Panc1 (cell line): ENCODE data around the gene COG7. TPM values are rescaled to one million over a fixed set of nuclear protein-coding genes. Genes with fewer than 3 reads are reported as not detected.
"Not testable (repeated sequence)": the region's sequence is repeated elsewhere in the genome, so short reads cannot be mapped to it uniquely, and the experiment has no call there.

Source experiments
- ATAC-seq: fragments of 200-7000 bp; cut with Tn5 transposase; 2 replicates; pipeline ENCODE4 v1.9.1; 2020; ENCODE audit warnings: mild to moderate bottlenecking, moderate library complexity
- BruUV-seq: library from RNA; stranded (reverse); fragments of 400-500 nt; replicated peaks from 2 replicates; lab custom pipeline; 2021; lab: Mats Ljungman, UMichigan
- CTCF ChIA-PET: fragments of 300-600 bp; sonication (Branson Sonifier 250); formaldehyde crosslinking; loops from one replicate; lab custom pipeline; 2022; ENCODE audit warnings: antibody characterized with exemption; lab: Charles Lee
- POLR2A ChIA-PET: fragments of 300-600 bp; sonication (Branson Sonifier 250); formaldehyde crosslinking; loops from one replicate; lab custom pipeline; 2022; ENCODE audit warnings: antibody characterized with exemption; lab: Charles Lee
- DNase-seq: peaks from one replicate; pipeline ENCODE4 v3.0.0-alpha.2; 2010; ENCODE audit warnings: low read depth, low spot score
- H3K27ac ChIP-seq: 2 replicates; pipeline ENCODE4 v1.5.1; 2011; ENCODE audit warnings: mild to moderate bottlenecking, low read length, inconsistent platforms
- H3K27me3 ChIP-seq: fragments of 200-500 bp; sonication (Bioruptor generic); 2 replicates; pipeline ENCODE4 v1.6.0; 2014; ENCODE audit warnings: low read length, inconsistent platforms; ENCODE audit not compliant: control insufficient read depth, insufficient read depth
- H3K36me3 ChIP-seq: fragments of 200-500 bp; sonication (Bioruptor generic); 2 replicates; pipeline ENCODE4 v1.5.1; 2014; ENCODE audit warnings: inconsistent platforms, mild to moderate bottlenecking, low read length, moderate library complexity; ENCODE audit not compliant: control insufficient read depth, insufficient read depth
- H3K4me1 ChIP-seq: 2 replicates; pipeline ENCODE4 v1.5.1; 2011; ENCODE audit warnings: inconsistent platforms, mild to moderate bottlenecking, low read length, moderate library complexity; ENCODE audit not compliant: control insufficient read depth, insufficient read depth
- H3K4me3 ChIP-seq, 2 experiments: 2 replicates each; pipeline ENCODE4 v1.5.1; 2011 to 2012; ENCODE audit warnings: low read depth in 2 of 2, low read length in 2 of 2, mild to moderate bottlenecking in 2 of 2, inconsistent platforms in 1 of 2, moderate library complexity in 1 of 2
- H3K9me3 ChIP-seq: fragments of 200-500 bp; sonication (Bioruptor generic); 2 replicates; pipeline ENCODE4 v1.5.1; 2014; ENCODE audit warnings: low read depth, mild to moderate bottlenecking, inconsistent platforms, low read length, moderate library complexity; ENCODE audit not compliant: control insufficient read depth, insufficient read depth
- POLR2AphosphoS5 ChIP-seq: IDR thresholded peaks from 2 replicates; pipeline ENCODE4 v1.6.1; 2012; ENCODE audit warnings: mild to moderate bottlenecking, low read depth, low read length, moderate library complexity
- SIN3A ChIP-seq: IDR thresholded peaks from 2 replicates; pipeline ENCODE4 v1.6.1; 2012; ENCODE audit warnings: low read depth, mild to moderate bottlenecking, low read length, moderate library complexity, borderline replicate concordance; ENCODE audit not compliant: insufficient read depth
- TCF7L2 ChIP-seq: IDR thresholded peaks from 2 replicates; pipeline ENCODE4 v1.6.1; 2011; ENCODE audit warnings: mild to moderate bottlenecking, low read depth, low read length, inconsistent platforms
- in situ Hi-C: cut with HindIII; loops from 2 replicates; pipeline ENCODE4 v1.10.0; 2016; ENCODE audit warnings: low sequenced_read_pairs, low pct_unique_long_range_greater_than_20kb
- intact Hi-C: fragments of 100-400 bp; cut with micrococcal nuclease; formaldehyde crosslinking; loops from one replicate; pipeline ENCODE4 v1.10.0; 2022; ENCODE audit not compliant: unreplicated experiment
- total RNA-seq: library from RNA; stranded (reverse); gene quantifications from one replicate; pipeline ENCODE4 v1.2.1, GENCODE V29; 2021; ENCODE audit not compliant: unreplicated experiment
- TF ChIP-seq, protein P1 (sequence below): fragments of 450-650 bp; IDR thresholded peaks from 2 replicates; pipeline ENCODE4 v1.5.1; 2017; ENCODE audit warnings: mild to moderate bottlenecking
- TF ChIP-seq, protein P2 (sequence below), 2 experiments: IDR thresholded peaks; 2 replicates each; pipeline ENCODE4 v1.6.1; 2011 to 2012; ENCODE audit warnings: low read depth in 2 of 2, control low read depth in 1 of 2, low read length in 1 of 2, mild to moderate bottlenecking in 1 of 2, moderate library complexity in 1 of 2; ENCODE audit not compliant: insufficient read depth in 1 of 2

The COG7 gene
- total RNA-seq, 1 experiment from 2014 or later: 25.3 TPM

DNA sequence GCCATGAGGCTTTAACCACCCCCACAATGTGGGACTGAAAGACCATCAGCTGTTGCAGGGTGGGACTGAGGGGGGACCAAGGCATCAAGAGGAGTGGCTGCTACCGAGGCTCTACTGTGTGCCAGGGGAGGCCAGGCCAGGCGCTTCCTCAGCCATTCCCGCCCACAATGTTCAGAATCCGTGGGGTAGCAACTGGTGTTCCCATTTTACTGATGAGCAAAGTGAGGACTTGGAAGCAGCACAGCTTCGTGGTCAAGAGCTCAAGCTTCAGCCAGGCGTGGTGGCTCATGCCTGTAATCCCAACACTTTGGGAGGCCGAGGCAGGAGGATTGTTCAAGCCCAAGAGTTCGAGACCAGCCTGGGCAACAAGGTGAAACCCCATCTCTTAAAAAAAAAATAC lies 85.0 kb downstream of the COG7 start:
- Histone ChIP-seq H3K4me1 (peaks cover 12% of the 10 kb centered on the region), H3K27ac (no peak overlapping the region), H3K4me3 (no peak overlapping the region), H3K9me3 (no peaks in the 10 kb centered on the region), H3K36me3 (no peaks in the 10 kb centered on the region), H3K27me3 (no peaks in the 10 kb centered on the region)
- DNase-seq: no peak
- BruUV-seq: no TSS peak
- TF ChIP-seq TCF7L2 (no peak), POLR2AphosphoS5 (no peak), SIN3A (no peak)
- TF ChIP-seq, protein P1, sequence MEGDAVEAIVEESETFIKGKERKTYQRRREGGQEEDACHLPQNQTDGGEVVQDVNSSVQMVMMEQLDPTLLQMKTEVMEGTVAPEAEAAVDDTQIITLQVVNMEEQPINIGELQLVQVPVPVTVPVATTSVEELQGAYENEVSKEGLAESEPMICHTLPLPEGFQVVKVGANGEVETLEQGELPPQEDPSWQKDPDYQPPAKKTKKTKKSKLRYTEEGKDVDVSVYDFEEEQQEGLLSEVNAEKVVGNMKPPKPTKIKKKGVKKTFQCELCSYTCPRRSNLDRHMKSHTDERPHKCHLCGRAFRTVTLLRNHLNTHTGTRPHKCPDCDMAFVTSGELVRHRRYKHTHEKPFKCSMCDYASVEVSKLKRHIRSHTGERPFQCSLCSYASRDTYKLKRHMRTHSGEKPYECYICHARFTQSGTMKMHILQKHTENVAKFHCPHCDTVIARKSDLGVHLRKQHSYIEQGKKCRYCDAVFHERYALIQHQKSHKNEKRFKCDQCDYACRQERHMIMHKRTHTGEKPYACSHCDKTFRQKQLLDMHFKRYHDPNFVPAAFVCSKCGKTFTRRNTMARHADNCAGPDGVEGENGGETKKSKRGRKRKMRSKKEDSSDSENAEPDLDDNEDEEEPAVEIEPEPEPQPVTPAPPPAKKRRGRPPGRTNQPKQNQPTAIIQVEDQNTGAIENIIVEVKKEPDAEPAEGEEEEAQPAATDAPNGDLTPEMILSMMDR: no peak
- TF ChIP-seq, protein P2, sequence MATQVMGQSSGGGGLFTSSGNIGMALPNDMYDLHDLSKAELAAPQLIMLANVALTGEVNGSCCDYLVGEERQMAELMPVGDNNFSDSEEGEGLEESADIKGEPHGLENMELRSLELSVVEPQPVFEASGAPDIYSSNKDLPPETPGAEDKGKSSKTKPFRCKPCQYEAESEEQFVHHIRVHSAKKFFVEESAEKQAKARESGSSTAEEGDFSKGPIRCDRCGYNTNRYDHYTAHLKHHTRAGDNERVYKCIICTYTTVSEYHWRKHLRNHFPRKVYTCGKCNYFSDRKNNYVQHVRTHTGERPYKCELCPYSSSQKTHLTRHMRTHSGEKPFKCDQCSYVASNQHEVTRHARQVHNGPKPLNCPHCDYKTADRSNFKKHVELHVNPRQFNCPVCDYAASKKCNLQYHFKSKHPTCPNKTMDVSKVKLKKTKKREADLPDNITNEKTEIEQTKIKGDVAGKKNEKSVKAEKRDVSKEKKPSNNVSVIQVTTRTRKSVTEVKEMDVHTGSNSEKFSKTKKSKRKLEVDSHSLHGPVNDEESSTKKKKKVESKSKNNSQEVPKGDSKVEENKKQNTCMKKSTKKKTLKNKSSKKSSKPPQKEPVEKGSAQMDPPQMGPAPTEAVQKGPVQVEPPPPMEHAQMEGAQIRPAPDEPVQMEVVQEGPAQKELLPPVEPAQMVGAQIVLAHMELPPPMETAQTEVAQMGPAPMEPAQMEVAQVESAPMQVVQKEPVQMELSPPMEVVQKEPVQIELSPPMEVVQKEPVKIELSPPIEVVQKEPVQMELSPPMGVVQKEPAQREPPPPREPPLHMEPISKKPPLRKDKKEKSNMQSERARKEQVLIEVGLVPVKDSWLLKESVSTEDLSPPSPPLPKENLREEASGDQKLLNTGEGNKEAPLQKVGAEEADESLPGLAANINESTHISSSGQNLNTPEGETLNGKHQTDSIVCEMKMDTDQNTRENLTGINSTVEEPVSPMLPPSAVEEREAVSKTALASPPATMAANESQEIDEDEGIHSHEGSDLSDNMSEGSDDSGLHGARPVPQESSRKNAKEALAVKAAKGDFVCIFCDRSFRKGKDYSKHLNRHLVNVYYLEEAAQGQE (IDR thresholded peaks at IDR 0.05; ENCODE audit: insufficient read depth in 1 of 2, low read depth in 2 of 2, low read length in 1 of 2): no peak
- in situ Hi-C loops: no loop called here
- ChIA-PET POLR2A (no interaction called here), CTCF (no interaction called here)
- no peak for ATAC-seq
- intact Hi-C loops: no loop called here

DNA sequence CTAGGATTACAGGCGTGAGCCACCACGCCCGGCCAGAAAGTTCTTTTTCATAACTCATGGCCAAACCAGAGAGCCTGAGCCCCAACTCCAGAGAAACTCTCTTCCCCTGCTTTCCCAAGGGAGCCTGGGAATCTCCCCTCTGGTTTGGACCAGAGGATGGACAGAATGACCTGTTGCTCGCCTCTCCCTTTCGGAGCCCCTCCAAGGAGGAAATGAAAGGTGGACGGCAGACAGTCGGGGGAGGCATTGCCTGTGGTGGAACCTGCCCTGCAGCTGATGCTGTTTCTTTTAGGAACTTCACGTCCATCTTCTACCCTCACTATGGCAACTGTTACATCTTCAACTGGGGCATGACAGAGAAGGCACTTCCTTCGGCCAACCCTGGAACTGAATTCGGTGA lies 85.4 kb downstream of the COG7 start:
- H3K27ac ChIP-seq: no peak overlapping the region
- DNase-seq (no peak), ATAC-seq (no peak)
- BruUV-seq: no TSS peak
- in situ Hi-C loops (no loop called here), intact Hi-C loops (no loop called here)
- CTCF ChIA-PET: no interaction called here
- no peak overlapping the region for H3K4me3 ChIP-seq
- H3K9me3 ChIP-seq: no peaks in the 10 kb centered on the region
- H3K36me3 ChIP-seq: no peaks in the 10 kb centered on the region
- no peaks in the 10 kb centered on the region for H3K27me3 ChIP-seq
- POLR2A ChIA-PET: no interaction called here
- TF ChIP-seq, protein P1: no peak
- TF ChIP-seq, protein P2 (IDR thresholded peaks at IDR 0.05; ENCODE audit: insufficient read depth in 1 of 2, low read depth in 2 of 2, low read length in 1 of 2): no peak
- TF ChIP-seq TCF7L2 (no peak), SIN3A (no peak), POLR2AphosphoS5 (no peak)
- peaks cover 16% of the 10 kb centered on the region for H3K4me1 ChIP-seq

DNA sequence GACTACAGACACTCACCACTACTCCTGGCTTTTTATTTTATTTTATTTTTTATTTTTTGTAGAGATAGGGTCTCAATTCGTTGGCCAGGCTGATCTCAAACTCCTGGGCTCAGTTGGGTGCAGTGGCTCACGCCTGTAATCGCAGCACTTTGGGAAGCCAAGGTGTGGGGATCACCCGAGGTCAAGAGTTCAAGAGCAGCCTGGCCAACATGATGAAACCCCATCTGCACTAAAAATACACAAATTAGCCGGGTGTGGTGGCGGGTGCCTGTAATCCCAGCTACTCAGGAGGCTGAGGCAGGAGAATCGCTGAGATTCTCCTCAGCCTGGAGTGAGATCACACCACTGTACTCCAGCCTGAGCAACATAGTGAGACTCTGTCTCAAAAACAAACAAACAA lies 86.6 kb downstream of the COG7 start:
- H3K27ac ChIP-seq, ATAC-seq, H3K36me3 ChIP-seq, intact Hi-C loops, H3K9me3 ChIP-seq, CTCF ChIA-PET, H3K27me3 ChIP-seq, DNase-seq, BruUV-seq, POLR2A ChIA-PET, in situ Hi-C loops, H3K4me3 ChIP-seq: not testable (repeated sequence)
- peaks cover 25% of the 10 kb centered on the region for H3K4me1 ChIP-seq
